Fibroblast of lung (primary cell): Measurements from ENCODE around the gene USH2A.

Source experiments
- CTCF ChIP-seq, 2 donors: IDR thresholded peaks in 1 of 2; conservative IDR thresholded peaks in 1 of 2; 1 replicate in 1 of 2; 2 replicates in 1 of 2; pipeline ENCODE4 v1.5.1; 2011 to 2012; ENCODE audit warnings: low read length in 2 of 2, control low read depth in 1 of 2, inconsistent platforms in 1 of 2, low read depth in 1 of 2, mild to moderate bottlenecking in 1 of 2
- EZH2 ChIP-seq: IDR thresholded peaks from 2 replicates; pipeline ENCODE4 v1.5.1; 2012; ENCODE audit warnings: low read length, control low read depth, mild to moderate bottlenecking; ENCODE audit errors: missing control alignments

DNA sequence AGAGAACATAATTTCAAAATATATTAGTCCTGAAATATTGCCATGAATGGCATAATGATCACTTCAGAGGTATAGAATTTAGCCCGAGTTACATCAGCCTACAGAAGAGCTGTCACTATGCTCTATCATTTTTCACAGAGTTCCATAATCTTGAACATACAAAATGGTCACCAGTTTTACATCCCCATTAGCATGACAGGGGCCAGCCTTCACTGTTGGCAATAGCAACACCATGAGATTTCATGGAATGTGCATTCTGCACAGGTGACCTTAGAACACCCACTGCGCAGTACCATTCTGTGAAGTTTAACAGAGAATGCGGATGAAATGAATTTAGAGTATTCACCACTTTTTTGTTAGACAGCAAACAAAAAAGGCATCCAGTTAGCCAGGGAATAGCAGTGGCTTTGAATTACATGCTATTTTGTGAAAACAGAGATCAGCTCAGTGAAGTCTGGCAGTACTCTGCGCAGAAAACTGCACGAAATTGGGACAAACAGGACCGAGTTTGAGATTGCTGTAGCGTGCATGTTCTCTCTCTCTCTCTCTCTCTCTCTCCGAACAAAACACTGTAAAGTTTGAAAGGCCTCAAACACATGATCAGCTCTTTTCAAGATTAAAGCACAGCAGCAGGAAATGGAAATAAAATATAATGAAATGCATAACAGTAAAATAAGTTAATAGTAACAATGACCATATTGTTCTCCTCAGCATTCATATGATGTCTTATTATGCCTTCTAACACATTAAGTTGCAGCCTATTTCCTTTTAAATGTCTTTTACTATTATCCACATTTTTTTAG lies 349.3 kb downstream of the USH2A start:
- TF ChIP-seq CTCF (conservative IDR thresholded peaks at IDR 0.05 in 1 of 2, IDR thresholded peaks at IDR 0.05 in 1 of 2; ENCODE audit: low read depth in 1 of 2, low read length in 2 of 2) (no peak), EZH2 (no peak)
